OCI-LY1 (cell line): ENCODE measurements around the gene PSAP.

ENCODE experiments used
- CTCF ChIP-seq: fragments of 200-600 bp; sonication (generic), shearing (Covaris generic); IDR thresholded peaks from 2 replicates; pipeline ENCODE4 v1.5.1; 2017; ENCODE audit warnings: mild to moderate bottlenecking, antibody characterized with exemption, low read length, moderate library complexity, mixed read lengths
- EZH2 ChIP-seq: fragments of 200-600 bp; sonication (generic), shearing (Covaris generic); IDR thresholded peaks from 2 replicates; pipeline ENCODE4 v1.8.0; 2017; ENCODE audit warnings: borderline replicate concordance, mixed run types, mild to moderate bottlenecking, antibody characterized with exemption, low read length, moderate library complexity, mixed read lengths

- TF ChIP-seq CTCF, result no peak
- TF ChIP-seq EZH2, result no peak
These were observed 41.4 kb downstream of the PSAP start for GRCh38 chr10:71809628-71810027.
